DND-41 (cell line): ENCODE results near the gene ACSL5.

Experiments
- ATAC-seq: fragments of 200-7000 bp; cut with Tn5 transposase; 3 replicates; pipeline ENCODE4 v1.9.1; 2021; ENCODE audit warnings: low read depth; ENCODE audit not compliant: insufficient read depth
- DNase-seq: peaks from one replicate; pipeline ENCODE4 v3.0.0-alpha.2; 2020
- H2AFZ ChIP-seq: 2 replicates; pipeline ENCODE4 v1.6.0; 2012; ENCODE audit warnings: low read depth, low read length
- H3K27ac ChIP-seq: 2 replicates; pipeline ENCODE4 v1.5.1; 2012; ENCODE audit warnings: low read length, inconsistent platforms
- H3K27me3 ChIP-seq: fragments of 200-600 bp; sonication (generic); 2 replicates; pipeline ENCODE4 v1.6.0; 2012; ENCODE audit warnings: low read length, mild to moderate bottlenecking, inconsistent platforms; ENCODE audit not compliant: insufficient read depth, poor library complexity
- H3K36me3 ChIP-seq: 2 replicates; pipeline ENCODE4 v1.5.1; 2012; ENCODE audit warnings: low read length, inconsistent platforms; ENCODE audit not compliant: insufficient read depth
- H3K4me1 ChIP-seq: 2 replicates; pipeline ENCODE4 v1.5.1; 2012; ENCODE audit warnings: mild to moderate bottlenecking, low read length; ENCODE audit not compliant: insufficient read depth
- H3K4me2 ChIP-seq: 2 replicates; pipeline ENCODE4 v1.6.0; 2012; ENCODE audit warnings: mild to moderate bottlenecking, moderate library complexity, low read length, inconsistent platforms; ENCODE audit not compliant: insufficient read depth
- H3K4me3 ChIP-seq, 2 experiments: fragments of 200-600 bp in 1 of 2; shearing (Covaris generic) in 1 of 2; 2 replicates each; pipeline ENCODE4 v1.5.1; 2012 to 2016; ENCODE audit warnings: inconsistent platforms in 2 of 2, low read length in 2 of 2, mild to moderate bottlenecking in 2 of 2, low read depth in 1 of 2, moderate library complexity in 1 of 2
- H3K79me2 ChIP-seq: 2 replicates; pipeline ENCODE4 v1.6.0; 2012; ENCODE audit warnings: low read length, inconsistent platforms; ENCODE audit not compliant: insufficient read depth
- H3K9ac ChIP-seq: 2 replicates; pipeline ENCODE4 v1.6.0; 2012; ENCODE audit warnings: low read depth, mild to moderate bottlenecking, inconsistent platforms, low read length, moderate library complexity
- H3K9me3 ChIP-seq: 2 replicates; pipeline ENCODE4 v1.5.1; 2012; ENCODE audit warnings: low read length, moderate library complexity, mild to moderate bottlenecking, inconsistent platforms; ENCODE audit not compliant: insufficient read depth, severe bottlenecking
- H4K20me1 ChIP-seq: 2 replicates; pipeline ENCODE4 v1.6.0; 2012; ENCODE audit warnings: low read length; ENCODE audit not compliant: insufficient read depth
- CTCF ChIP-seq: IDR thresholded peaks from 2 replicates; pipeline ENCODE4 v1.5.1; 2012; ENCODE audit warnings: borderline replicate concordance, low read length, moderate library complexity, mild to moderate bottlenecking; ENCODE audit not compliant: poor library complexity, severe bottlenecking; ENCODE audit errors: extremely low read depth
- EZH2 ChIP-seq: IDR thresholded peaks from 3 replicates; pipeline ENCODE4 v1.6.1; 2012; ENCODE audit warnings: borderline replicate concordance, low read depth, mild to moderate bottlenecking, moderate library complexity, low read length, inconsistent platforms; ENCODE audit not compliant: severe bottlenecking

Gene ACSL5

GRCh38 chr10:112447620-112447928 is 73.7 kb downstream of the ACSL5 start:
- no peaks in the 10 kb centered on the region for H3K9me3 ChIP-seq
- H3K4me2 ChIP-seq, result peak overlapping the region; percentile 91
- no peaks in the 10 kb centered on the region for H3K27me3 ChIP-seq
- H3K9ac ChIP-seq, result peak overlapping the region; percentile 69
- peak overlapping the region; percentile 96 for H3K27ac ChIP-seq
- ATAC-seq (no peak), DNase-seq (no peak)
- peak overlapping the region; percentile 73 for H2AFZ ChIP-seq
- peaks cover 38% of the 10 kb centered on the region for H3K4me1 ChIP-seq
- TF ChIP-seq EZH2, result no peak
- TF ChIP-seq CTCF, result no peak
- H4K20me1 ChIP-seq, result peaks cover 7% of the 10 kb centered on the region
- peak overlapping the region; percentile 49 to 76; a peak in 3 of 4 replicates for H3K4me3 ChIP-seq
- peaks cover 34% of the 10 kb centered on the region for H3K36me3 ChIP-seq
- peaks cover 75% of the 10 kb centered on the region for H3K79me2 ChIP-seq

DNA sequence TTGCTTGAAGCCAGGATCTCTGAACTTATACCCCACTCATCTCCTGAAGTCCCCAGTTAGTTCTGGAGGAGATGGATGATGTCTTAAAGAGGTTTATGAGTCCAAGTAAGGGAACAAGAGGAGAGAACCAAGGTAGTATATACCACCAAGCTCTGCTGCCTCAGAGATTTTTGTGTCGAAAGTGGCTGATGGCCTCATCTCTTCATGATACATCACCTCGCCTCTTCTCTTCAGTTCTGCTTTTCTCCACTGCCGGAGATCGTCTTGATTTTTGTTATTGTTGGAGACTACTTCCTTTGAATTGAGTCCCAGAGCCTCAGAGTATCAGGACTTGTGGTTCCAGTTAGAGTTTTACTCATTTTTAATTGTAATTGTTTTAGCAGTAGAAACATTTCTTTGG is 75.0 kb downstream of the ACSL5 start:
- H3K36me3 ChIP-seq, result peaks cover 20% of the 10 kb centered on the region
- H2AFZ ChIP-seq, result no peak overlapping the region
- H3K79me2 ChIP-seq, result peaks cover 78% of the 10 kb centered on the region
- TF ChIP-seq EZH2 (no peak), CTCF (no peak)
- H3K4me1 ChIP-seq, result peaks cover 38% of the 10 kb centered on the region
- peak overlapping the region; percentile 91 for H3K4me2 ChIP-seq
- H3K9me3 ChIP-seq, result no peaks in the 10 kb centered on the region
- ATAC-seq, result no peak
- no peak overlapping the region for H3K27ac ChIP-seq
- peaks cover 7% of the 10 kb centered on the region for H4K20me1 ChIP-seq
- H3K27me3 ChIP-seq, result no peaks in the 10 kb centered on the region
- DNase-seq, result no peak
- no peak overlapping the region for H3K9ac ChIP-seq
- H3K4me3 ChIP-seq, result peak overlapping the region in 1 of 2 experiments; percentile 76; a peak in 1 of 4 replicates

DNA sequence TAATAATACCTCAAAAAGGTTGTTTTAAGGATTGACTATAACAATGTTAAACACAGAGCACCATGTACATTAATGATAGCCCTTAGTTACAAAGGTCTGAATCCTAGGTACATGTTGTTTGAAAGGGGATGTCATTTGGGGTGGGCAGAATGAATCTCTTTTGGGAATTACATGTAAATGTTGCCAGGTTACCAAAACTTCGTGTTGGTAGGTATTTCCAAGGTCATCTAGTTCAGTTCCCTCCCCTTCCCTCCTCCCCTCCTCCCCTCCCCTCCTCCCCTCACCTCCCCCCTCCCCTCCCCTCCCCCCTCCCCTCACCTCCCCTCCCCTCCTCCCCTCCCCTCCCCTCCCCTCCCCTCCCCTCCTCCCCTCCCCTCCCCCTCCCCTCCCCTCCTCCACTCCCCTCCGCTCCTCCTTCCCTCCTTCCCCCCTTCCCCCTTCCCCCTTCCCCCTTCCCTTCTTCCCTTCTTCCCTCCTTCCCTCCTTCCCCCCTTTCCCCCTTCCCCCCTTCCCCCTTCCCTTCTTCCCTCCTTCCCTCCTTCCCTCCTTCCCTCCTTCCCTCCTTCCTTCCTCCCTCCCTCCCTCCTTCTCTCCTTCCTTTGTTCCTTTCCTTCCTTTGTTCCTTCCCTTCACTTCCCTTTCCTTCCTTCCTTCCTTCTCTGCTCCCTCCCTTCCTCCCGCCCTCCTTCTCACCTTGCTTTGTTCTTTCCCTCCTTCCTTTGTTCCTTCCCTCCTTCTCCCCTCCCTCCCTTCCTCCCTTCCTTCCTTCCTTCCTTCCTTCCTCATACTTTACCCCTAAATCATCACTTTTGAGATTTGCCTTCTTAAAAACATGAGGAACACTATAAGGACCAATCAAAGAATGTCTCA is 81.2 kb downstream of the ACSL5 start:
- no peak for TF ChIP-seq EZH2
- no peak for TF ChIP-seq CTCF
- ATAC-seq (no peak), DNase-seq (no peak)
- H3K27ac ChIP-seq, result no peak overlapping the region
- peaks cover 2% of the 10 kb centered on the region; the same call in 1 of the 2 replicates for H3K4me1 ChIP-seq
- H3K9ac ChIP-seq, result no peak overlapping the region
- no peak overlapping the region for H3K4me3 ChIP-seq
- no peaks in the 10 kb centered on the region for H3K27me3 ChIP-seq
- peaks cover 30% of the 10 kb centered on the region for H3K79me2 ChIP-seq
- peaks cover 6% of the 10 kb centered on the region for H4K20me1 ChIP-seq
- H3K9me3 ChIP-seq, result no peaks in the 10 kb centered on the region
- H2AFZ ChIP-seq, result no peak overlapping the region
- no peak overlapping the region for H3K4me2 ChIP-seq
- no peaks in the 10 kb centered on the region; the same call in 1 of the 2 replicates for H3K36me3 ChIP-seq
